Daoy (cell line): ENCODE data around the gene ASB13. TPM values are rescaled to one million over a fixed set of nuclear protein-coding genes. Genes with fewer than 3 reads are reported as not detected.
"Not testable (repeated sequence)": the region's sequence is repeated elsewhere in the genome, so short reads cannot be mapped to it uniquely, and the experiment has no call there.

Experiments used
- DNase-seq: peaks from one replicate; pipeline ENCODE4 v3.0.0-alpha.2; 2015; ENCODE audit warnings: low read depth
- total RNA-seq: library from RNA; depleted of rRNA; stranded (reverse); fragments of >200 nt; shearing (Covaris generic); gene quantifications from 2 replicates; pipeline ENCODE4 v1.2.3, GENCODE V29; 2014

The ASB13 gene
- total RNA-seq, 1 experiment from 2014 or later = 13.3 TPM

DNA sequence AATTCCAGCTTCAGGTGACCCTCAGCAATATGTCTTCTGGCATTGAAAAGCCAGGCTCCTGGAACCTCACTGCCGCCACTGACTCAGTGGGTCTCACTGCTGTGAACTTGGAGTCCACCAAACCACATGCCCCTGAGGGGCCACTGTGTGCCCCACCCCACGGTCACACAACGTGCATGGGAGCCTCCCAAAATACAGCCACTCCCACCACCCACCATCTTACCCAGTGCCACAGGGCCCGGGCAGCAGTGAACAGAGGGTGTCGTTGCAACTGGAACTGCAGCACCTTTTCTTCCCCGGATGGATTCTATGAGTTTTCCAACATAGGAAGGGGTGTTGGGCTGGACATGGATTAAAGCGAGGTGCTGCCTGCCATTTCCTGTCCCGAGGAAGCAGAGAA lies 60.1 kb downstream of the ASB13 start:
- DNase-seq = no peak

DNA sequence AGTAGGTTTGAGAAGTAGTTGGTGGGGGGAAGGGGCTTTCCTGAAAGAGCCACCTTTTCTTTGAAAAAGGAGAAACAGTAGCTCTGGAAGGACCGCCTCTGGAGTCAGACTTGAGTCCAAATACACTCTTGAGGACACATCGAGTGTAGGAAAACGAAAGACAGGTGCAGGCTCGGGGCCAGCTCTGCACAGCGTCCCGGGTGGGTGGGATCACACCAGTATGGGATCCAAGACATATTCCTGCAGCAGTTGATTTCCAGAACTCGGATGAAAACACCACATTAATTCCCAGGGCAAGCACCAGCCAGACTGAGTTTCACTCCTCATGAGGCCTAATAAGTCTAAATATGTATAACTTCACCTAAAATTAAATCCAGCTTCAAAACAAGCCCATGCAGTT lies 61.4 kb downstream of the ASB13 start:
- DNase-seq = no peak

DNA sequence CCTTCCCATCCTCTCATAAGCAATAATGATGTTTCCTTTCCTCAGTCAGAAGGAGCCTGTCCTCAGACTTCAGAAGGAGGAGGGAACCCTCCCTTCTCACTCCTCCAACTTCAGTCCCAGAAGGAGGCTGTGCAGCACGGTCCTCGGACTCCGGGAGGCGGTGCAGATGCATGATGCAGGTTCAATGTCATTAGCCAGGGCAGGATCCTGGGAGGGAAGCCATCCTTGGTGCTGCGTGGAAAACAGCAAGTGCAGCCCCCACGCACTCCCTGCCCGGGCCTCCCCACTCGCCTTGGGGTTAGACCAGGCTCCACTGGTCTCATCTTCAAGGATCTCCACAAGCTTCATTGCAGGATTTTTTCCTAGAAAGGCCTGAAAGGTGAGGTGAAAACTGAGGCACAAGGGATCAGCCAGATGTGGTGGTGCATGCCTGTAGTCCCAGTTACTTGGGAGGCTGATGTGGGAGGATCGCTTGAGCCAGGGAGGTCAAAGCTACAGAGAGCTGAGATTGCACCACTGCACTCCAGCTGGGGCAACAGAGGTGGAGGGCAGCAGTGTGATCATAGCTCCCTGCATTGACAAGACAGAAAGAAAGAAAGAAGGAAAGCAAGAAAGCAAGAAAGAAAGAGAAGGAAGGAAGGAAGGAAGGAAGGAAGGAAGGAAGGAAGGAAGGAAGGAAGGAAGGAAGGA lies 62.0 kb downstream of the ASB13 start:
- no peak for DNase-seq

DNA sequence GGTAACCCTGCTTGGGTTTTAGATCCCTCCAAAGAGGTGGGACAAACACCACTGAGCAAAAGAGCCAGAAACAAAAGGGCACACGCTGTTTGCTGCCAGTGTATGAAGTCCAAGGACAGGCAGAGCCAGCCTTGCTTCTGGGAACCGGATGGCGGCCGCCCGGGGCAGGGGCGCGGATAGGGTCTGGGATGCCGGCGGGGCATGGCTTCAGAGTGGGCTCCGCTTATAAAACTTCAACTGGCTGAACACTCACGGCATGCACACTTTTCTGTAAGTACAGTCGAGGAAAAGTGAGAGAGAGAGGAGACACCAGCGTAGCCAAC lies 62.6 kb downstream of the ASB13 start:
- DNase-seq = no peak

DNA sequence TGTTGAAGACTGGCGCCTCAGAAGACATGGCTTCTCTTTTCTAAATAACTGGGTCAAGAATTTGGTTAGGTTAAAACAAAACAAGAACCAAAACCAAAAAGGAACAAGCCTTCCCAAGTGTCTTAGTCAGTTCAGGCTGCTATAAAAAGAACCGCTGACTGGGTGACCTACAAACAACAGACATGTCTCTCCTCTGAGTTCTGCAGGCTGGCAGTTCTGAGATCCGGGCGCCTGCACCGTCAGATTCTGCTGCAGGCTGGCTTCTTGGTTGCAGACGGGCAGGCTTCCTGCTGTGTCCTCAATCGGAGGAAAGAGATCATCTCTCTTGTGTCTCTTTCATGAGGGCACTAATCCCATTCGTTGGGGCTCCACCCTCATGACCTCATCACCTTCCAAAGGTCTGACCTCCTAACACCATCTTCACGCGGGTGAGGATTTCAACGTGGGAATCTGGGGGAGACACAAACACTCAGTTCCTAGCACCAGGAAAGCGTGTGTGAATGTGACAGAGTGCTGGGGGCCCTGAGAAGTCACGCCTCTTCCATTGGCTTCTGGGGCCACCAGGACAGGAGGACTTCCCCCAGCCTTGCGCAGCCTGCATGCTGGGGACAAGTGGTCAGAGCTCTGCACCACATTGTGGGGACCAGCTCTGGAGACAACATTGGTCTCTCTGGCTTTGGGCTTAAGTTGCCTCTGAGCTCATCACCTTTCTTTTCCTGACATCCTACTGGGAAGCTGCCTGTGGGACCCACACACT lies 63.1 kb downstream of the ASB13 start:
- DNase-seq = no peak

DNA sequence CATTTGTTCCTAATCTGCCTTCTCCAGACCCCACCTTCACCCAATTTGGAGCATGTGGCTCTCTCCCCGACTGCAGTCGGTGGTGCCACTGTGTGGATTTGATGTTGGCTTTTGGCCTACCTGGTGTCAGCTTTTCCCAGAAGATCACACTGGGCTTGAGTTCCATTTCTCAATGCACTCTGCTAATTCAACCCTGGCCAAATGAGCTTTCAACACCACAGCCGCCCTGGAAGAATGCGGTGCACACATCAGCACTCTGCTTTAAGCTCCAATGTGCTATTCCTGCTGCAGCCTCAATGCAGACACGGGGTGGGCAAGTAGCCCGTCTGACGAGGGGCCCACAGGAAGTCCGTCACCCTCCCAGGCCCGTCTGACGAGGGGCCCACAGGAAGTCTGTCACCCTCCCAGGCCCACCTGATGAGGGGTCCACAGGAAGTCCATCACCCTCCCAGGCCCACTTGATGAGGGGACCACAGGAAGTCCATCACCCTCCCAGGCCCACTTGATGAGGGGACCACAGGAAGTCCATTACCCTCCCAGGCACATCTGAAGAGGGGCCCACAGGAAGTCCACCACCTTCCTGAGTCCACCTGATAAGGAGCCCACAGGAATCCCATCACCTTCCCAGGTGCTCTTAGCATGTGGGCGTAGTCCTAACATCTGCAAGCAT lies 64.4 kb downstream of the ASB13 start:
- DNase-seq = no peak

DNA sequence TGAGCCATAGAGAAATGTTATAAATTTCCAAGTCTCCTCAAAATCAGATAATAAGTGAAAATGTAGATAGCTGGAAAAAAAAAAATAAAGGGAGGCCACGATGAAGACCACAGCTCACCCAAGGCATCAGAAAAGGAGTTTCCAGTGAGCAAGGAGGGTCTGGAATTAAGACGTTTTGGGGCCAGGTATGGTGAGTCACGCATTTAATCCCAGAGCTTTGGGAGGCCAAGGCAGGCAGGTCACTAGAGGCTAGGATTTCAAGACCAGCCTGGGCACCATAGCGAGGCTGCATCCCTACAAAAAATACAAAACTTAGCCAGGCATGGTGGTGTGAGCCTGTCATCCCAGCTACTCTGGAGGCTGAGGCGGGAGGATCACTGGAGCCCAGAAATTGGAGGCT lies 65.5 kb downstream of the ASB13 start:
- no peak for DNase-seq

DNA sequence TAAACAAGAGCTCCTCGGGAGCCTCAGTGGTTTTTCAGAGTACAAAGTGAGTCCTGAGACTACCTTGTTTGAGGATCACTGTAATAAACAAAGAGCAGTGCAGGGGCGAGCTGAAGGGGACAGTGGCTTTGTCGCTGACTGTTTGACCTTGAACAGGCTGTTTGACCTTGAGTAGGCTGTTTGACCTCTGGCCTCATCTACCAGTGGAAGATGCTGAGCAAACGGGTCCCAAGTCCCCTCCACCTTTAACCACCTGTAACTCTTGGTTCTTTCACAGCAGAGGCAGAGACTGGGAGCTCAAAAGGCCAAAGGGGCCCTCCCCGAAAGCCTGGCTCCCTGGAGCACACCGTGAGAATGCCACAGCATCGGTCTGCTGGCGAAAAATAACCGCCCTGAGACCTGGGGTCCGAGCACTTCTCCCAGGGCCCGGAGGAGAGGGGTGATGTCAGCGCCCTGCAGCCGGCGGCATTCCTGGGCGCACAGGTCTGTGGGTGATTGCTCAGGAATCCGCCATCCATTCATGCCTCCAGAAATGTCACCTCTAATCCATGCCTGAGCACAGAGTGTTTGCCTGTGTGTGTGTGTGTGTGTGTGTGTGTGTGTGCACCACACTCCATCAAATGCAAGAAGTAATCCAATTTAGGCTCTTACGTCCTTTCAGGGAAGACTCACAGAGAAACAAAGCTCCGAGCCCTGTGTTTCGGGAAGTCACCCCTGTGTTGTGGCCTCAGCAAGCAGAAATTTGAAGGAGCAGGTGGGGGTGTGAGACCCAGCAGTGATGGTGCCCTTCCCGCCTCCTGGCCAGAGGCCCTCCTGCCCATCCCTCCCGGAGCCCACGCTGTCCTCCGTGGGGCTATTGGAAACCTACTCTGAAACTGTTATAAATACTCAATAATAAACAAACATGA lies 66.5 kb downstream of the ASB13 start:
- no peak for DNase-seq

DNA sequence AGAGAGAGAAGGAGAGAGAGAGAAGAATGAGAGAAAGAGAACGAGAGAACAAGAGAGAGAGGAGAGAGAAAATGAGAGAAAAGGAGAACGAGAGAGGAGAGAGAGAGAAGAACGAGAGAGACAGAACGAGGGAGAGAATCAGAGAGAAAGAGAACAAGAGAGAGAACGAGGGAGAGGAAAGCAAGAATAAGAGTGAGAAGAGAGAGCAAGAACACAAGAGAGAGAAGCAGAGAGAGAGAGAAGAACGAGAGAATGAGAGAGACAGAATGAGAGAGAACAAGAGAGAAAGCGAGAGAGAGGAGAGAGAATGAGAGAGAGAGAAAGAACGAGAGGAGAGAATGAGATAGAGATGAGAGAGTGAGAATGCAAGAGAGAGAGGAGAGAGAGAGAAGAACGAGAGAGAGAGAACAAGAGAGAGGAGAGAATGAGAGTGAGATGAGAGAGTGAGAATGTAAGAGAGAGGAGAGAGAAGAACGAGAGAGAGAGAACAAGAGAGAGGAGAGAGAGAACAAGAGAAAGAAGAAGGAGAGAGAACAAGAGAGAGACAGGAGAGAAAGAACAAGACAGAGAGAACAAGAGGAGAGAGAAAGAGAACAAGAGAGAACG lies 68.2 kb downstream of the ASB13 start:
- DNase-seq = no peak

DNA sequence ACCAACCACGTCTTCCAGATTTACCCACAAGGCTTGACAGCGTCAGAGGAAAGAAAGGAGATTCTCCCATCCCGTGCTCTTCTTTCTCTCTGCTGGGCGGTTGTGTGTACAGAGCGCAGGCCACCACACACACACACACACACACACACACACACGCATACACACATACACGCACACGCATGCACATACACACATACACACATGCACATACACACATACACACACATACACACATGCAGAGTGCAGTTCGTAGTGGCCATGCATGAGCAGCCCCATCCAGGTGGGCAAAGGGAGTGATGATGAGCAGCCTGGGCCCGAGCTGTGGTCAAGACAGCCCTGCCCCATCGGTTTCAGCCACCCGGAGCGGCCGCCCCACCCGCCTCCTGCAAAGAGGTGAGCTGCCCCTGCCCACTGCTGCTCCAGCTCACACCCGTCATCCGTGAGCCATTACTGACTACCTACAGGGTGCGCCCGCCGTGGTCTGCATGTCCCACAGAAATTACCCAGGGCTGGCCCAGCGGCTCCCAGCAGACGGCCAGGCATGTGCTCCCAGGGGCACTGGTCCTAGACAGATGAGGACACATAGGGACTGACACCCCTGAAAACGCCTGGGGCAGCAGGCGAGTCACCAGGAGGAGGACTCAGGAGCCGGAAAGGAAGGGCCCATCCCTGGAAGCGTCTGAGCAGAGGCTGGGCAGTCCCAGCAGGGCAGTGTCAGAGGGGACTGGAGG lies 69.6 kb downstream of the ASB13 start:
- DNase-seq = peak; percentile 66

DNA sequence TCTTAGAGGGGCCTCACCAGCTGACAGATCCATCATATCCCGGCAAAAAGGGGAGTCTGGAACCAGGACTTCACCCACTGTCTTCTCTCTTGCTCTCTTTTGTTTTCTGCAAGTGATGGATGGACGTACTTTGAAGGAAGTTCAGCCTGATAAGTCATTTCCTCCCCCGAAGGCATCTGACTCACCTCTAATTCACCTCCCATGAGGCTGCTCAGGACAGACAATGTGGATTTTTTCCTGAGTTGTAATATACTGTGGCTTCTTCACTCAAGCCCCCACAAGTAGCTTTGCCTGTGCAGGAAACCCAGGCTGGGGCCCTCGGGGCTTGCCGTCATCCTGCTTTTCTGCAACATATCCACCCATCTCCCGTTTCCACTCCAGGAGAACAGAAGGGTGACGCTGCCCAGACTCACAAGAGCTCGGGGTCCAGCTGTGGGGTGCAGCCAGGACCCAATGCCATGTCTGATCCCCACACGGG lies 70.4 kb downstream of the ASB13 start:
- peak; percentile 93 for DNase-seq

DNA sequence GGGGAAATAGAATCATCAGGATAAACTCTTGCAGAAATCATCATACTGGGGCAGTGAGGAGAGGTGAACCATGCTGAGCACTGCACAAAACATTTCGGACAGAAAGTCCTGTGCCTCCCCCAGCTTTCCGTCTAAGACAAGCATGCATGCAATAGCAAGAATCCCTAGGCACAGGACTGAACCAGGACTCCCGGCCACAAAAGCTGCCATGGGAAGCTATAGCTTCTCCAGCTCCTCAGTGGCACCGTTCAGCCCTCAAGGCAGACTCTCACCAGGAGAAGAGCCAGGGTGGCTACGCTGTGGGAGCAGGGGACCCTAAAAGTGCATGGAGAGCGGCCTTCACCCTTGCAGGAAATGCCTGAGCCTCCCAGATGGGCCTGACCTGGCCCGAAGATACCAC lies 70.8 kb downstream of the ASB13 start:
- peak; percentile 53 for DNase-seq

DNA sequence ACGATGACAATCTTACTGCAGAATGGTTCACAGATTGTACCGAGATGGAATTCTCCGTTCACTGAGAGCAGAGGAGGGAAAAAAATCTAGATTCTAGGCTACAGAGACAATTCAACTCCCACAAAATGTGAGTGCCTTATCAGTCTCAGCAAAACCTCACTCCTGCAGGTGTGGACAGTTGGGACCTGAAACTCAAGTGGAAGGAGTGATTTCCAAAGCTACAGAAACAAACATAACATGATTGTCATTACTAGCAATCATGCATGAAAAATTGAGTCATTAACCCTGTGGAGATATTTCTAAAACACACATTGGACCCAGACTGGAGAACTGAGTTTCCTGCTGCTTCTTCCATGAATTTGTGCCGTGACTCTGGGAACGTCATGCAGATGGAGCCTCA lies 71.3 kb downstream of the ASB13 start:
- peak; percentile 60 for DNase-seq

DNA sequence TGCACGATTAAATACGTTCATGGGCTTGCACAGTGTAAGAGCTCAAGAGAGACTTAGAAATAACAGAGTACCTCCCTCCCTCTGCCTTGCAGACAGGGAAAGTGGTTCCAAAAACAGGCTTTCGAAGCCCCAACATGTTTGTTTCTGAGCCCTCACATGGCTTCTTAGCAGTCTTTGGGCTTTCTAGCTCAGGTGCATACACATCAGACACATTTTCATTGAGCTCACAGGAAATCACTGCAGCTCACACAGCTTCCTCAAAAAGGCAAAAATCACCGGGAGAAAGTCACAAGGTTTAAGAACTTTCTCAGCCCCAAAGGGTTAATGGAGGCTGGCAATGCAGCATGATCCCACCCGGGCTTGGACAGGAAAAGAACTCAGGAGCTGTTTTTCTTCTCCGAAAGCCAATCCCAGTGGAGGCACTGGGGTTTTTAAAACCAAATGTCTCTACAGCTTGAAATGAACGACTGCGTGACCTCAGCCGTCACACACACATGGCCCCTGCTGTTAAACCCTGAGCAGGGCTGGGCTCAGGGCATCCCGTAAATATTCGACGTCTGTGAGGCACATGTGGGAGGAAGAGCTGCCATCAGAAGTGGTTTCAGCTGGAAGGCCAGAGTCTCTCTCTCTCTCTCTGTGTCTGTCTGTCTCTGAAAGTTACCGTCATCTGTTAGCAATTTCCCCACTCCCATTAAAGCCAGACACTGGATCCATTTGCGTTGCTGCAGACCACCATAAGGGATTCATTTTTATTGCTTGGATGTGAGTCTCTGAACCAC lies 71.9 kb downstream of the ASB13 start:
- DNase-seq = peak; percentile 66

DNA sequence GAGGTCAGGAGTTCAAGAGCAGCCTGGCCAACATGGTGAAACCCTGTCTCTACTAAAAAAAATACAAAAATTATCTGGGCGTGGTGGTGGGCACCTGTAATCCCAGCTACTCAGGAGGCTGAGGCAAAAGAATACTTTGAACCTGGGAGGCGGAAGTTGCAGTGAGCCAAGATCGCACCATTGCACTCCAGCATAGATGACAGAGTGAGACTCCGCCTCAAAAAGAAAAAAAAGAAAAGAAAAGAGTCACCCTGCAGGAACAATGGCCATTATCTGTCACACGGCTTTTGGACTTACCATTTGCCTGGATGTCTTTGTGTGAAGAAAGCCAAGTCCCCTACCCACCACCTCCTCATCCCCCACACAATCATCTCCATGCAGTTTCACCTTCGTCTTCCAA lies 73.0 kb downstream of the ASB13 start:
- DNase-seq = not testable (repeated sequence)

DNA sequence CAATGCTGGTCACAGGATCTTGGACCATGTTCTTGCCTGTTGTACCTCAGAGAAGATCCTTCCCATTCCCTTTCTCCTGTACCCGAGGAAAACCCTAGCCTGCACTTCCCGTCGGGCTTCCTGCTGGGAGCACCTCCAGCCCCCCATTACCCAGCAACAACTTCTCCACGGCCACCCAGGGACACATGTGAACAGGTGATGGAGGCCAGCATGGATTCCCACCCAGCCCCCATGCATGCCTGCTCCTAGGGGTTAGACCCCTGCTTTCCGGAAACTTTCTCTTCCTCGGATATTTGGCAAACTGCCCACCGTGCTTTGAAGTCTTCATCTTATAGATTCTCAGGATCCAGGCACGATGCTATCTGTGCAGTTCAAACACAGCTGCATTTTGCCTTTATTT lies 74.3 kb downstream of the ASB13 start:
- no peak for DNase-seq

DNA sequence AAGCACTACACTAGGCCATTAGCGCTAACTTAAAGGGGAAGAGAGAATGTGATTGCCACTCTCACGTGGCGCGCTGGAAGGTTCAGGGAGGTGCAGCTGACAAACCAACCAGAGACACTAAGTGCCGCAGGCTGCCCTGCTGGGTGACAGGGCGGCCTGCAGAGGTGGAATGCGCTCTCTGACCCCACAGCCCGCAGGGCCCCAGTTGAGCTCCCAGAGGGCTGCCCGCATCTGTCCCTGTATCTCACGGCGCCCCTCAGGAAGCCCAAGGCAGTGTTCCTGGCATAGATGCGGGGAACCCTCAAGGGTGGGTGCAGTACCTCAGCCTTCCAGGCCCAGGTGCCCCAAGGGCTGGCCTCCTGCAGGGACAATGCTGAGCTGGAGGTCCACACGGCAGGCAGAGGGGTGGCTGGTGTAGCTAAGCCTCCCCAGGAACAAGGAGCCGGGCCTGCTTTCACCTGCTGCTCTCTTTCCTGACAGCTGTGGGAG lies 75.0 kb downstream of the ASB13 start:
- no peak for DNase-seq

DNA sequence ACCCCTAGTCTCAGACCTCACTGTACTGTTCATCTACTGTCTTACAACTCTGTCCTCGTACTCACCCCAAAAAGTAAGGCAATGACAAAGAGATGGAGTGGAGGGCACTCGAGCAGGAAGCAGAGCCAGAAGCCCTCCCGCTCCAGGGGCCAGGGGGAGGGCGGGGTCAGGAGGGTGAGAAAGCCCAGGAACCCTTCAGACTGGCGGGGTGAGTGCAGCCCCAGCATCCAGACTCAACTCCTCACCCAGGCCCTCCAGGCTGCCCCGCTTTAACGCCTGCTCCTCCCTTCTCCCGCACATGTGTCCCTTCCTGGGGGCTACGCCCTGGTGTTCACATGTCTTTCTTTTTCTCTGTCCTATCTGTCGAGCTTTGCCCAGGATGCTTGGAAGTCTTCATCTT lies 75.6 kb downstream of the ASB13 start:
- no peak for DNase-seq

DNA sequence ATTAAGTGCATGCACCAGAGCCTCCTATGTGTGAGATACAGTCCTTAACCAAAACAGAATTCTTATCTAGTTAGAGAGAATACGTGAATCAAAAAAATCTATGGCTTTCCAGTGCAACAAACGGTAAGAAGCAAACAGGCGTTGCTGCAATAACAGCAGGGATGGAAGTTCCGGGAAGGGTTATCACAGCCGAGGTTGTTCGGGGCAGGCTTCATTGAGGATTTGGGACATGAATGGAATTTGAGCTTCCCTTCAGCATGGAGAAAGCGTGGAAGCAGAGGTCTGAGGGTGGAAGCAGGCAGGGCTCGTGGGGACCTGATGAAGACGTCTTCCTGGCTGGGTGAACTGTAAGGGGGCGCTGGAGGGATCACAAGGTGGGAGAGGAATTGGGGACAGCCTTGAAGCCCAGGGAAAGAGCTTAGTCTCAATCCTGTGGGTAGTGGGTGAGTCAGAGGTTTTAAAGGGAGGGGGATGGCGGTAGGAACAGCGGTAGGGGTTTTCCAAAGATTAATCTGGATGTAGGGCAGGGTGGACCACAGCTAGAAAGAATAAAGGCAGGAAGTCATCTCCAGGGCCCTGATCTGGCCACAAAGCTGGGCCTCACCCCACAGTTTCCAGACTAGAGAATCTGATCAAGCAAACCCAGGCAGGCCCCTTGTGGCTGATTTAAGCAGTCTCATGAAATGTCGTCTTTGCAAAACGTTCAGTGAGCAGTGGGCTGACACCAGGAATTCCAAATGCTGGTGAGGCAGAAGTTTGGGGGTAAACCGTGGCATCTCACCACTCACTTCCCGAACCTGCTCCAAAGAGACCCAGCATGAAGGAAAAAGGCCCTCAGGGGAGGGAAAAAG lies 76.5 kb downstream of the ASB13 start:
- peak; percentile 86 for DNase-seq
